ENCODE data around the gene FBLN1.

The FBLN1 gene

DNA sequence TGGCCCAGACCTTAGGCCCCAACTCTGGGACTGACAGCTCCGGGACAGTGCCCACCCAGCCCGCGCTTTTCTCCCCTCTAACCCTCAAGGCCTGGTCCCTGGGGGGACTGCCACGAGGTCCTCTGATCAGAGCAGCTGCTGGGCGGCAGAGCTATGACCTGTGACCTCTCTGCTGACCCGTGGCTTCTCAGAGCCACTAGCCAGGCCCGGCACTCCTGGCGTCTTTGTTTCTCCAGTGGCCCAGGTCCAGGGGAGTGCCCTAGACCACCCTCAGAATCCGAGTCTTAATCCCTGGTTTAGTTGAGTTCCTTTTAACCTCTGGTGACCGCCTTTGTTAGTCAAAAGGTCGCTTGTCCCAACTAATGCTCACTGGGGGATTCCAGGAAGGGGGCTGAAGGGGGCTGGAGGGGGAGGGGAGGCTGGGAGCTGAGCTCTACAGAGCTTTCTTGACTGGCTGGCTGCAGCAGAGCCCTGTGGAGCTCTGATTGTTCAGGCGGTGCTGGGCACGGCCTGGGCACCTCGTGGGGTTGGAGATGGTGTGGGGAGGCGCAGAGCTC, 1.2 kb downstream of the FBLN1 start:
- no peak overlapping the region for H3K4me3 Mint-ChIP-seq
- no peak for DNase-seq (ENCODE audit: low spot score)
- H3K27me3 Mint-ChIP-seq (ENCODE audit: low read depth), result peaks cover 35% of the 10 kb centered on the region
- H3K4me1 Mint-ChIP-seq (ENCODE audit: low read depth), result no peaks in the 10 kb centered on the region
- no peaks in the 10 kb centered on the region for H3K36me3 Mint-ChIP-seq (ENCODE audit: low read depth)
- no peak overlapping the region for H3K27ac Mint-ChIP-seq
- no peaks in the 10 kb centered on the region for H3K9me3 Mint-ChIP-seq

DNA sequence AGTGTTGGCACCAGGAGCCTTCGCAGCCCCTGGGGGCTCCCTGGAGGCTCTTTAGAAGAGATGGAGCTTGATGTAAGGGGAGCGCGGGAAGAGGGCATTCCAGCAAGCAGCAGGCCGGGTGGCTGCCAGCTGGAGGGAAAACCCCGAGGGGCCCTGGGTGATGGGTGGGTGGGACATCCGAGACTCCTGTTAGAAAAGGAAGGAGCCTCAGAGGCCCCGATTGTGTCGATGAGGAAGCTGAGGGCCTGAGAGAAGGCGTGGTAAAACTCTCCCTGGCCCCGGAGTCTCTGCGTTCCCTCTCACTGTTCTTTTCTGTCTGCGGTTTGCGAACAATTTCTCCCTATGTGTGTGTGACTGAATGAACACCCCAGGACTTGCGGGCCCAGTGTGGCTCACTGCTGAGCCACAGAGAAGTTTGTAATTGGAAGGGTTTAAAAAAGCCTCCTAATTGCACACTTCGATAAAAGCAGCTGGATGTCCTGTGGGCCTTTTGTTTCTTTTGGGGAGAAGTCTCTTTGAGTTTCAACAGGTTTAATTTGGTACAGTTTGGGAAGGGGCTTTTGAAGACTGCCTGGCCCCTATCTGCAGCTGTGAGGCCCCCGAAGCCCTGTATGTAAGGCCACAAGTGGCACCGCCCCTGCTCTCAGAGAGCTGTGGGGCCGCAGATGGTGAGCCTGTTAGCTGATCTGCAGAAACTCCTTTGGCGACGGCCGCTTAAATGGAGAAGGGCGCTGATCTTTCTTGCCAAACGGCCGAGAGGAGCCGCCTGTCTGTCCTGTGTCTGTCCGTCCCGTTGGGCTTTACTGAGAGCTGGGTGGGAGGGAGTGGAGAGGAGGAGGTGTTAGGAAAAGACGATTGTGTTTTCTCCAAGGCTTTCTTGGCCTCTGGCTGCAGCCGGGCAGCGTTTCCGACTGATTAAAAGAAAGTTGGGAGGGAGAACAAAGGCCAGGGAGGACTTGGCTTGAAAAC, 2.0 kb downstream of the FBLN1 start:
- no peak for DNase-seq (ENCODE audit: low spot score)
- no peaks in the 10 kb centered on the region for H3K36me3 Mint-ChIP-seq (ENCODE audit: low read depth)
- H3K4me3 Mint-ChIP-seq, result no peak overlapping the region

DNA sequence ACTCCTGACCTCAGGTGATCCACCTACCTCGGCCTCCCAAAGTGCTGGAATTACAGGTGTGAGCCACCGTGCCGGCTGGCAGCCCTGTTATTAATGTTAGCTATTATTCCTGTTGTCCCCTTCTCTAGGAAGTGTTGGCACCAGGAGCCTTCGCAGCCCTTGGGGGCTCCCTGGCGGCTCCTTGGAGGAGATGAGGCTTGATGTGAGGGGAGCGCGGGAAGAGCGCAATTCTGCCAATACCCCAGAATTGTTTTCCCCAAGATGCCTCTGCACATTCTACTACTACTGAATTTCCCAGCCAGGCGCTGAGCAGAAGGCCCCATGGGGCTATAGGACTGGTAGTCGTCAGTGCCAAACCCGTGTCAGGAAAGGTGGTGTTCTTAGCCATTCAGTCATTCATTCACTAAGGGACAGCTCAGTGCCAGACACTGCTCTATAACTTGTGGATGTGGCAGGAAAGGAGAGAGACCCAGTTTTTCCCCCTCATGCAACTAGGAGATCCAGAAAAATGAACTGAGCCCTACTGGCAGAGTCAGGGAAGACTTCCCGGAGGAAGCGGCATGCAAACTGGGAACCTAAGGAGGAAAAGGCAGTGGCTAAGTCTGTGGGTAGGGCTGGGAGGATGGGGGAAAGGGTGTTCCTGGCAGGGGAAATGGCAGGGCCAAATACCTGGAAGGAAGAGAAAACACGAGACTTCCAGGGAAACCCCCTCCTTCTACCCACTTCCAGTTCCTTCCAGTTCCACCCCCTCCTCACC, 3.5 kb downstream of the FBLN1 start:
- no peak for DNase-seq (ENCODE audit: low spot score)
- Mint-ChIP-seq H3K4me3 (no peak overlapping the region), H3K4me1 (ENCODE audit: low read depth) (no peaks in the 10 kb centered on the region), H3K27ac (no peak overlapping the region), H3K36me3 (ENCODE audit: low read depth) (no peaks in the 10 kb centered on the region), H3K9me3 (no peaks in the 10 kb centered on the region), H3K27me3 (ENCODE audit: low read depth) (peaks cover 27% of the 10 kb centered on the region)

More for the DNA sequence above, 2.0 kb downstream of the FBLN1 start:
- no peaks in the 10 kb centered on the region for H3K9me3 Mint-ChIP-seq
- H3K27me3 Mint-ChIP-seq (ENCODE audit: low read depth), result peaks cover 35% of the 10 kb centered on the region
- no peaks in the 10 kb centered on the region for H3K4me1 Mint-ChIP-seq (ENCODE audit: low read depth)
- H3K27ac Mint-ChIP-seq, result no peak overlapping the region

DNA sequence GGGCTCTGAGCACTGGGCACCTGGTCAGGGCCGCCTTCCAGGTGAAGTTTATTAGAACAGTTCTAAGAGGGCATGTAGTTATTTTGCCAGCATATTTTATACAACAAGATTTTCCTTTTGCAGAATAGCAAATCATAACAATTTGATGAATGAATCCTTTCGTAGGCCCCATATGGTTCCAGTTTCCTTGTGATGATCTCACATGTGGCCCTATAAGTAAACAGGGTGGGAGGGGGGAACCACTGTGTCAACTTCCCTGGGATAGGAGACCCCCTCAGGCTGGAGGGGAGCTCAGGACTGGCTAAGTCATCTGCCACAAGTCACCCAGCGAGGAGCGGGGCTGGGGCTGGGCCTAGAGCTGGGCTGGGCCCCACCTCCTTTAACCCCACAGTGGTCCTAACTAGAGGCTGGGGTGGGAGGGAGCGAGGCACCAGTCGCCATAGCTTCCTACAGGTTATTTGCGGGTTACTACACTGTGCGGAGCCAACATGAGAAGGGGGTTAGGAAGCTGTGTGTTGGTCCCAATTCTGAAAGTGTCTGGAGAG, 4.2 kb downstream of the FBLN1 start:
- no peak overlapping the region for H3K27ac Mint-ChIP-seq
- no peaks in the 10 kb centered on the region for H3K36me3 Mint-ChIP-seq (ENCODE audit: low read depth)
- no peak overlapping the region for H3K4me3 Mint-ChIP-seq
- H3K9me3 Mint-ChIP-seq, result no peaks in the 10 kb centered on the region
- H3K4me1 Mint-ChIP-seq (ENCODE audit: low read depth), result no peaks in the 10 kb centered on the region
- DNase-seq (ENCODE audit: low spot score), result no peak
- peaks cover 23% of the 10 kb centered on the region for H3K27me3 Mint-ChIP-seq (ENCODE audit: low read depth)

DNA sequence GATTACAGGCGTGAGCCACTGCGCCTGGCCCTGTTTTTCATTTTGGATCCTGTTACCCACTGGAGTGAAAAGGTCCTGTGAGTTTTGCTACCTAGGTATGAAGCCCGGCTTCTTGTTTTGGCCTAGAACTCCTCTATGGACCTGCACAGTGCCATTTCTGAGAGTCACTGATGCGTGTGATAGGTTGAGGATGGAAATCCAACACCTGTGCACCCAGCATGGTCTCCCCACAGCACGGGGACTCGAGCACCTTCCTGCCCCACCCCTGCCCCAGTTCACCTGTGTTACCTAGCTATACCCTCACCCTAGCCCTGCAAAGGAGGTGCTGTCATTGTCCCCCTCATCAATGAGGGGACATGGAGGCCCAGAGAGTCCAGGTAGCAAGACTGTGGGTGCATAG, 5.1 kb downstream of the FBLN1 start:
- Mint-ChIP-seq H3K27ac (no peak overlapping the region), H3K27me3 (ENCODE audit: low read depth) (peaks cover 21% of the 10 kb centered on the region), H3K4me1 (ENCODE audit: low read depth) (no peaks in the 10 kb centered on the region), H3K36me3 (ENCODE audit: low read depth) (no peaks in the 10 kb centered on the region), H3K9me3 (no peaks in the 10 kb centered on the region), H3K4me3 (no peak overlapping the region)
- DNase-seq (ENCODE audit: low spot score), result no peak

DNA sequence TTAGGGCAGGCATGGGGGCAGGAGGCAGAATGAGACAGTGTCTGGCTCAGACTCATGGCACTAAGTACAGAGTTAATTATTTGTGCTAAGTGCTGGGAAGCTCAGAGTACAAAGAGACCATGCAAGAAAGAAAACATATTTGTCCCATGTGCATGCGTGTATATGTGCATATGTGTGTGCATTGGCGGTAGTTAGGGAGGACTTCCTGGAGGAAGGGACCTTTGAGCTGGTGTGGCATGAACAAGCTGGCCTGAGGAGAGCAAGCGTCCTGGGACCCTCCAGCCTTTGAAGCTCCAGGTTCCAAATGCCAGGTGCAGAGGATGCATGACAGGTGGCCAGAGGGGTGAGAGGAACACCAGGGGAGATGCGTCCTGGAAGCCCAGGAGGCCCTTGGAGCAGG, 6.1 kb downstream of the FBLN1 start:
- H3K4me3 Mint-ChIP-seq, result no peak overlapping the region
- H3K9me3 Mint-ChIP-seq, result no peaks in the 10 kb centered on the region
- DNase-seq (ENCODE audit: low spot score), result no peak
- H3K27ac Mint-ChIP-seq, result no peak overlapping the region
- peaks cover 16% of the 10 kb centered on the region for H3K27me3 Mint-ChIP-seq (ENCODE audit: low read depth)
- no peaks in the 10 kb centered on the region for H3K36me3 Mint-ChIP-seq (ENCODE audit: low read depth)
- H3K4me1 Mint-ChIP-seq (ENCODE audit: low read depth), result no peaks in the 10 kb centered on the region

DNA sequence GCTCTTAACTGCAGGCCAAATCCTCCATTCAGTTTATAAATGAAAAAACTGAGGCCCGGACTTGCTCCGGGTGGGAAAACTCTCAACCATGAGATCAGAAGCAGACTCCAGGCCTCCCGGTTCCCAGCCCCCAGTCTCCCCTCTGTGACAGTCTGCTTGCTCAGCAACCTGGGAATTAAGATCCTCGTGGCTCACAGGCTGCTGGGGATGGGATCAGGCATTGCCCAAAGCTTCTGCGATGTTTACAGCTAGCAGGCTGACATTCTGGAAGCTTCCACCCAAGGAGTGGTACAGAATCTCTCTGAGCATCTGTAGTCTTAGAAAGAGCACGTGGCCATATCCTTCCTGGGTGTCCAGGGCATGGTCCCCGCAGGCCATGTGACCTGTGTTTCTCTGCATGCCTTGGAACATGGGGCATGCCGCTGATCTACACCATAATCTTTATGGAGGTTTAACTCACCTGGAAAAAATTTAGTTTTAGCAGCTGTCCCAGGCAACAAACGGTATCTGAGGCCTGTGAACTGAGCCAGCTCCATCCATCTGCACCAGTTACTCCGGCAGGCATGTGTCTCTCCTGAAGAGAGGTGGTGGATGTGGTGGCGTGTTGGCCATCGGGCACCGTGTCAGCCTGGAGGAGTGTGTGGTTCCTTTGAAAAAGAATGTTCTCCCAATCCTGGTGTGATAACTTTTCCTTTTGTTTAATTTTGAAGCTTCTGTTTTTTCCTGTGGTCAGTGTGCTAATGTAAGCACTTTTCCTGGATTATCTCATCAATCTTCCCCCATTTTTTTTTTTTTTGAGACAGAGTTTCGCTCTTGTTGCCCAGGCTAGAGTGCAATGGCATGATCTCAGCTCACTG, 7.9 kb downstream of the FBLN1 start:
- Mint-ChIP-seq H3K36me3 (ENCODE audit: low read depth) (no peaks in the 10 kb centered on the region), H3K4me3 (no peak overlapping the region), H3K9me3 (no peaks in the 10 kb centered on the region), H3K27me3 (ENCODE audit: low read depth) (no peaks in the 10 kb centered on the region), H3K4me1 (ENCODE audit: low read depth) (no peaks in the 10 kb centered on the region), H3K27ac (no peak overlapping the region)
- no peak for DNase-seq (ENCODE audit: low spot score)

DNA sequence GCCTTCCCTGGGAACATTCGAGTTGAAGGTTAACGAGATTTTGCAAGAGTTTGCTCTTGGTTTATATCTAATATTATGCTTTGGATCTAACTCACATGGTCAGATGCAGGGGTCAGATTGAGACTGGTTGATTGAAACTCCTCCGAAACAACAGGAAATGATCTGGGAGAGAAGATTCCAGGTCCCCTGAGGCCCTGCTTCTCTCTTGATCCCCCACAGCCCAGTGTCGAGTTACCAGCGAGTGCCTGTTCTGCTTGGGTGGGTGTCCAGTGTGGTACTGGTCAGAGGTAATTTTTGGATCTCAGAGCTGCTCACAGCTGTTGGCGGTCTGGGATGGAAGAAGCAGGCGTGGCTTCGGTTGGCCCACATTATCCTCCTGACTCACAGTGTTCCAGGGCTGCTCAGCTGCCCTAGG, 9.2 kb downstream of the FBLN1 start:
- no peak for DNase-seq (ENCODE audit: low spot score)
- Mint-ChIP-seq H3K27me3 (ENCODE audit: low read depth) (no peaks in the 10 kb centered on the region), H3K36me3 (ENCODE audit: low read depth) (no peaks in the 10 kb centered on the region), H3K4me1 (ENCODE audit: low read depth) (no peaks in the 10 kb centered on the region), H3K9me3 (no peaks in the 10 kb centered on the region), H3K27ac (no peak overlapping the region), H3K4me3 (no peak overlapping the region)

DNA sequence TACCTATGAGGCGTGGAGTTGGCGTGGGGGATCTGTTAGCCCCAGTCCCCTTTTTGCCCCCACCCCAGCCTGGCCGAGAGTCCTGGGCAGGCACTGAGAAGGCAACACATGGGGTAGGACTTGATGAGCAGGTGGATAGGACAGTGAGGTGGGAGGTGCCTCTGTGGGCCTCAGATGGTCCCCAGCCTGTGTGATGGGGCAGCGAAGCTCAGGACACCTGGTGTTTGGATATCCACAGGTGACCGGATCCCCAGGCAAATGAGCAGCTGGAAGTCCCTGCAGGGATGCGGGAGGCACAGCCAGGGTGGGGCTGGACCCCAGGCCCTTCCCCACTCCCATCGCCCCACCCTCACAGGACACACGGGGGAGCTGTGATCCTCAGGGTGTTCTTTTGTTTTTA, 9.7 kb downstream of the FBLN1 start:
- Mint-ChIP-seq H3K27me3 (ENCODE audit: low read depth) (no peaks in the 10 kb centered on the region), H3K27ac (no peak overlapping the region), H3K4me3 (no peak overlapping the region), H3K36me3 (ENCODE audit: low read depth) (no peaks in the 10 kb centered on the region), H3K9me3 (no peaks in the 10 kb centered on the region), H3K4me1 (ENCODE audit: low read depth) (no peaks in the 10 kb centered on the region)
- DNase-seq (ENCODE audit: low spot score), result no peak

DNA sequence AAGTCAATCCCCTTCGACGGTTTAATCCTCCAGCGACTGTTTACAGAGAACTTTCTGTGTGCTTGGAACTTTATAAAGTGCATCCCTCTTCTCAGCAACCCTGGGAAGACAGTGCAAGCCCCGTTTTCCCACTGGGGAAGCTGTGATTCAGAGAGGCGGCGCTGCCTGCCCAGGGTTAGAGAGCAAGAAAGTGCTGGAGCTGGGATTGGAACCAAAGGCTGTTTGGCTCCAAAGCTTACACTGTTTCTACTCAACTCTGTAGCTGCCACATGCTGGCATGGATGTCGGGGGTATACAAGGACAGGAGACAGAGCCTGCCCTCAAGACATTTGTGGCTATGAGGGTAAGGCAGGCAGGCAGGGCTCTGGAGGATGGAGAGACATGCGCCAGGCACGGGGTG, 13.0 kb downstream of the FBLN1 start:
- no peaks in the 10 kb centered on the region for H3K4me1 Mint-ChIP-seq (ENCODE audit: low read depth)
- H3K27me3 Mint-ChIP-seq (ENCODE audit: low read depth), result no peaks in the 10 kb centered on the region
- no peak overlapping the region for H3K27ac Mint-ChIP-seq
- H3K36me3 Mint-ChIP-seq (ENCODE audit: low read depth), result no peaks in the 10 kb centered on the region
- DNase-seq (ENCODE audit: low spot score), result no peak
- no peaks in the 10 kb centered on the region for H3K9me3 Mint-ChIP-seq
- H3K4me3 Mint-ChIP-seq, result no peak overlapping the region

DNA sequence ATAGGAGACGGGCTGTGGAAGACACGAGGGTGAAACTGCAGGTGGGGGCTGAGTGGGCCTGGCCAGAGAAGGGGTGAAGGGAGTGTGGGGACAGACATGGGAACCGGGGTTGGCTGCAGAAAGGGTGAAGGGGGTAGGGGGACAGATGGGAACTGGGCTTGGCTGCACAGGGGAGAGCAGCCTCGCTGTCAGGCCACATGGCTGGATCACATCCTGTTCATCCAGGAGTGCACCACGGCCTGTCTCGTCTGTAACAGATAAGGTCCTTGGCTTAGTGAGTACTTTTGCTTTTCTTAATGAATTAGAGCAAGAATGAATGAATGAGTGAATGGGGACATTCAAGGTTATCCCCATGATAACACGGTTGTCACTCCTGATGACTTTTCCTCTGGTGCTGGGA, 13.5 kb downstream of the FBLN1 start:
- Mint-ChIP-seq H3K4me1 (ENCODE audit: low read depth) (no peaks in the 10 kb centered on the region), H3K9me3 (no peaks in the 10 kb centered on the region), H3K27ac (no peak overlapping the region), H3K4me3 (no peak overlapping the region), H3K36me3 (ENCODE audit: low read depth) (no peaks in the 10 kb centered on the region), H3K27me3 (ENCODE audit: low read depth) (no peaks in the 10 kb centered on the region)
- DNase-seq (ENCODE audit: low spot score), result no peak

DNA sequence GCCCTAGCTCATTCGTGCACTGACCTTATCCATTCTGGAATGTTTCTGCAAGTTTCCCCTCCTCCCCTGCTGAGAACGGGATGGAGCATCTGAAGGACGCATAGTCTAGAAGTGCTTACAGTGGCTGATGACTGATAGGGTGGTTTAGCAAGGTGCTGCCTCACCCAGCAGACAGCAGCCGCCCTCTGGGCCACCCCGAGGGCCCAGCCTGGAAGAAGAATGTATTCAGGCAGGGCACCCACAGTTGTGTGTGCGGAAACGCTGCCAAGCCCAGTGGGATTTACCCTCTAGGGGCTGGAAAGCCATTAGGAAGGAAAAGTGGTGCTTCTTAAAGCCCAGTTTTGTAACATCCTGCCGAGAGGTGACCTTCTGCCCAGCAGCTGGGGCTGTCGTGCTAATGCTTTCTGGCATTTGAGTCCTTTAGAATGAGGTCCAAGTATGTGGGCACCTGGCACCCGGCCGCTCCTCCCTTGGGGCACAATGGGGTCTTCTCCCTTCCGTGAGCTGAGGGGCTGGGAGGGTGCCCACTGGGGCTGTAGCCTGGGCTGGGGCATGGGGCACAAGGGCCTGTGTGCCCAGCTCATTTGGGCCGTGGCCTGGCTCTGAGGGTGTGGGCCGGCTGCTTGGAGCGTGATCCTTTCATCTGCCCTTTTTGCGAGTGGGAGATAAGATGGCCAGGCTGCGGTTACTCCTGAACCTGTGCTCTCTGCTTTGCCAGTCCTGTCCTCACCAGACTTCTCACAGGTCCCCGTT, 14.4 kb downstream of the FBLN1 start:
- Mint-ChIP-seq H3K27me3 (ENCODE audit: low read depth) (no peaks in the 10 kb centered on the region), H3K9me3 (no peaks in the 10 kb centered on the region), H3K27ac (no peak overlapping the region), H3K4me3 (no peak overlapping the region), H3K4me1 (ENCODE audit: low read depth) (no peaks in the 10 kb centered on the region), H3K36me3 (ENCODE audit: low read depth) (no peaks in the 10 kb centered on the region)
- no peak for DNase-seq (ENCODE audit: low spot score)

DNA sequence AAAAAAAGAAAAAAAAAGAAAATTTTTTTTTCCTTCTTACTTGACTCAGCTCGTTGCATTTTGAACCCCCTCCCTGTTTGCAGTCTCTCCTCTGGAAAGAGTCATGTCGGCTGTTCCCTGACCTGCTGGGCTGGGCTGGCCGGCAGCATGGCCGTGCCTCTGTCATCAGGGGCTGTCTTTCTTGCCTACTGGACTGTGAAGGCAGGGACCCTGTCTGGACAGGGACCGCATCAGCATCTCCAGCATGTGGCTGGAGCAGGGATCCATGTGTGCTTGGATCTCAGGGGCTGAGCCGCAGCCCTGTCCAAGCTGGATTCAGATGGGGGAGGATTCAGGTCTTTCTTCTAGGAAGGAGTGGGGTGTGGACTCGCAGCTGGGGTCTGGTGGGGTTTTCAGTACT, 15.5 kb downstream of the FBLN1 start:
- H3K4me1 Mint-ChIP-seq (ENCODE audit: low read depth), result no peaks in the 10 kb centered on the region
- H3K4me3 Mint-ChIP-seq, result no peak overlapping the region
- no peak overlapping the region for H3K27ac Mint-ChIP-seq
- no peak for DNase-seq (ENCODE audit: low spot score)
- H3K9me3 Mint-ChIP-seq, result no peaks in the 10 kb centered on the region
- no peaks in the 10 kb centered on the region for H3K36me3 Mint-ChIP-seq (ENCODE audit: low read depth)
- no peaks in the 10 kb centered on the region for H3K27me3 Mint-ChIP-seq (ENCODE audit: low read depth)
